ENCODE results near the gene P2RX7. TPM values are rescaled to one million over a fixed set of nuclear protein-coding genes. Genes with fewer than 3 reads are reported as not detected.

The P2RX7 gene
- total and polyA plus RNA-seq, 9 of the 15 experiments (the other 6 are each of a cell fraction or from before 2014, with no cell fraction given), result 0.04 to 0.65 (median 0.30) TPM

GRCh38 chr12:121108492-121108891 lies 24.2 kb upstream of the P2RX7 start:
- 8% methylated on average over 5 of the region's 5 CpGs for WGBS (ENCODE audit: insufficient coverage, low coverage, missing lambda C conversion rate)
- no TSS peak for BruUV-seq (replicated peaks)
- intact Hi-C loops (cut with micrococcal nuclease), result no loop called here

More at GRCh38 chr12:121108492-121108891, 24.2 kb upstream of the P2RX7 start:
- no peaks in the 10 kb centered on the region for H3K4me1 ChIP-seq (replicated peaks in 1 of 2; ENCODE audit: control insufficient read depth in 2 of 2, insufficient read depth in 2 of 2, low read length in 2 of 2)
- FAIRE-seq (no peak), ATAC-seq (no peak), DNase-seq (ENCODE audit: extremely low read depth in 1 of 4, low spot score in 3 of 4) (no peak)
- no peaks in the 10 kb centered on the region for H3K79me2 ChIP-seq (ENCODE audit: control insufficient read depth, insufficient read depth, low read length)
- H3K4me3 ChIP-seq, result no peak overlapping the region
- in situ Hi-C loops (cut with MboI), result no loop called here
- no peaks in the 10 kb centered on the region for H4K20me1 ChIP-seq (replicated peaks; ENCODE audit: control insufficient read depth, insufficient read depth, low read length)
- H3K36me3 ChIP-seq (ENCODE audit: control insufficient read depth, insufficient read depth, low read length), result no peaks in the 10 kb centered on the region
- H3K4me2 ChIP-seq (ENCODE audit: insufficient read depth, low read length), result no peak overlapping the region
- H3K27ac ChIP-seq (ENCODE audit: extremely low read depth, low read depth, low read length), result no peak overlapping the region
- H3K9ac ChIP-seq (ENCODE audit: insufficient read depth in 1 of 2, low read depth in 2 of 2, low read length in 2 of 2), result no peak overlapping the region
- H3K9me1 ChIP-seq (ENCODE audit: control insufficient read depth, insufficient read depth, low read length), result no peaks in the 10 kb centered on the region
- TF ChIP-seq MEIS2 (IDR thresholded peaks at IDR 0.05; ENCODE audit: partially characterized antibody), result no peak
- TF ChIP-seq DNMT1 (IDR thresholded peaks at IDR 0.05), result no peak
- no peak for TF ChIP-seq BRF1 (IDR thresholded peaks at IDR 0.05; ENCODE audit: borderline replicate concordance, extremely low read depth, insufficient read length)
- TF ChIP-seq DLX4 (CRISPR knock-in tag; IDR thresholded peaks at IDR 0.05), result no peak
- TF ChIP-seq TEAD1 (CRISPR knock-in tag; IDR thresholded peaks at IDR 0.05), result no peak
- no peak for TF ChIP-seq ZBTB33 (CRISPR knock-in tag; IDR thresholded peaks at IDR 0.05)
- no peak for TF ChIP-seq BHLHE40 (IDR thresholded peaks at IDR 0.05; ENCODE audit: low read length)
- no peak for TF ChIP-seq NFATC3 (IDR thresholded peaks at IDR 0.05)
- no peak overlapping the region for H2AFZ ChIP-seq (ENCODE audit: low read depth, low read length)
- POLR2A ChIA-PET, result no interaction called here
- peaks cover 2 to 18% of the 10 kb centered on the region in 2 experiments; a peak in 2 of 5 replicates for H3K27me3 ChIP-seq (ENCODE audit: control insufficient read depth in 2 of 2, insufficient read depth in 2 of 2, low read length in 2 of 2)
- H3K9me3 ChIP-seq (replicated peaks; ENCODE audit: control insufficient read depth, insufficient read depth, low read depth, low read length), result no peaks in the 10 kb centered on the region
- CTCF ChIA-PET (ENCODE audit: low intra/inter-chr PET ratio), result no interaction called here
